ENCODE measurements around the gene CDK6. TPM values are rescaled to one million over a fixed set of nuclear protein-coding genes. Genes with fewer than 3 reads are reported as not detected.

Gene CDK6
- total RNA-seq, 4 donors from 2014 or later = 43.6 to 85.1 (median 63.3) TPM

- TF ChIP-seq POLR2A (IDR thresholded peaks at IDR 0.05) (no peak), CTCF (IDR thresholded peaks at IDR 0.05) (no peak)
Observed at GRCh38 chr7:92671505-92672169, 164.7 kb downstream of the CDK6 start.

GRCh38 chr7:92670204-92670851, 166.0 kb downstream of the CDK6 start:
- WGBS, 2 donors = 90 to 91% methylated on average over 2 of the region's 2 CpGs
- intact Hi-C loops (cut with DNase I; ENCODE audit: low total_unique reads) = no loop called here
- no peak overlapping the region for H3K4me3 ChIP-seq (ENCODE audit: low read depth, poor library complexity, severe bottlenecking)
- DNase-seq (ENCODE audit: low spot score in 2 of 2) = no peak
- TF ChIP-seq CTCF (IDR thresholded peaks at IDR 0.05) (no peak), POLR2A (IDR thresholded peaks at IDR 0.05) (no peak)

More at GRCh38 chr7:92671505-92672169, 164.7 kb downstream of the CDK6 start:
- intact Hi-C loops (cut with DNase I; ENCODE audit: low total_unique reads) = no loop called here
- no peak for DNase-seq (ENCODE audit: low spot score in 2 of 2)
- WGBS, 2 donors = 87 to 93% methylated on average over 6 of the region's 6 CpGs
- H3K4me3 ChIP-seq (ENCODE audit: low read depth, poor library complexity, severe bottlenecking) = no peak overlapping the region

- no peak for TF ChIP-seq POLR2A (IDR thresholded peaks at IDR 0.05)
- TF ChIP-seq CTCF (IDR thresholded peaks at IDR 0.05) = no peak
- DNase-seq (ENCODE audit: low spot score in 2 of 2) = no peak
- H3K4me3 ChIP-seq (ENCODE audit: low read depth, poor library complexity, severe bottlenecking) = no peak overlapping the region
- WGBS, 2 donors = 57 to 68% methylated on average over 3 of the region's 3 CpGs
- intact Hi-C loops (cut with DNase I; ENCODE audit: low total_unique reads) = no loop called here
Observed at GRCh38 chr7:92669616-92670165, 166.7 kb downstream of the CDK6 start.

- DNase-seq (ENCODE audit: low spot score in 2 of 2) = no peak
- intact Hi-C loops (cut with DNase I; ENCODE audit: low total_unique reads) = no loop called here
- TF ChIP-seq POLR2A (IDR thresholded peaks at IDR 0.05) = no peak
- TF ChIP-seq CTCF (IDR thresholded peaks at IDR 0.05) = no peak
- H3K4me3 ChIP-seq (ENCODE audit: low read depth, poor library complexity, severe bottlenecking) = no peak overlapping the region
Observed at GRCh38 chr7:92668564-92668963, 167.8 kb downstream of the CDK6 start.

GRCh38 chr7:92667816-92668535, 168.4 kb downstream of the CDK6 start:
- DNase-seq (ENCODE audit: low spot score in 2 of 2) = no peak
- TF ChIP-seq POLR2A (IDR thresholded peaks at IDR 0.05) (no peak), CTCF (IDR thresholded peaks at IDR 0.05) (no peak)
- intact Hi-C loops (cut with DNase I; ENCODE audit: low total_unique reads) = no loop called here
- H3K4me3 ChIP-seq (ENCODE audit: low read depth, poor library complexity, severe bottlenecking) = no peak overlapping the region
- 93 to 94% methylated on average over 6 of the region's 6 CpGs for WGBS, 2 donors

Data from lower leg skin (tissue), 4 donors.